Panc1 (cell line): ENCODE data around the gene PANX2. TPM values are rescaled to one million over a fixed set of nuclear protein-coding genes. Genes with fewer than 3 reads are reported as not detected.
"Not testable (repeated sequence)": the region's sequence is repeated elsewhere in the genome, so short reads cannot be mapped to it uniquely, and the experiment has no call there.

Source experiments
- ATAC-seq: fragments of 200-7000 bp; cut with Tn5 transposase; 2 replicates; pipeline ENCODE4 v1.9.1; 2020; ENCODE audit warnings: mild to moderate bottlenecking, moderate library complexity
- BruUV-seq: library from RNA; stranded (reverse); fragments of 400-500 nt; replicated peaks from 2 replicates; lab custom pipeline; 2021; lab: Mats Ljungman, UMichigan
- CTCF ChIA-PET: fragments of 300-600 bp; sonication (Branson Sonifier 250); formaldehyde crosslinking; loops from one replicate; lab custom pipeline; 2022; ENCODE audit warnings: antibody characterized with exemption; lab: Charles Lee
- POLR2A ChIA-PET: fragments of 300-600 bp; sonication (Branson Sonifier 250); formaldehyde crosslinking; loops from one replicate; lab custom pipeline; 2022; ENCODE audit warnings: antibody characterized with exemption; lab: Charles Lee
- DNase-seq: peaks from one replicate; pipeline ENCODE4 v3.0.0-alpha.2; 2010; ENCODE audit warnings: low read depth, low spot score
- H3K27ac ChIP-seq: 2 replicates; pipeline ENCODE4 v1.5.1; 2011; ENCODE audit warnings: mild to moderate bottlenecking, low read length, inconsistent platforms
- H3K27me3 ChIP-seq: fragments of 200-500 bp; sonication (Bioruptor generic); 2 replicates; pipeline ENCODE4 v1.6.0; 2014; ENCODE audit warnings: low read length, inconsistent platforms; ENCODE audit not compliant: control insufficient read depth, insufficient read depth
- H3K36me3 ChIP-seq: fragments of 200-500 bp; sonication (Bioruptor generic); 2 replicates; pipeline ENCODE4 v1.5.1; 2014; ENCODE audit warnings: inconsistent platforms, mild to moderate bottlenecking, low read length, moderate library complexity; ENCODE audit not compliant: control insufficient read depth, insufficient read depth
- H3K4me1 ChIP-seq: 2 replicates; pipeline ENCODE4 v1.5.1; 2011; ENCODE audit warnings: inconsistent platforms, mild to moderate bottlenecking, low read length, moderate library complexity; ENCODE audit not compliant: control insufficient read depth, insufficient read depth
- H3K4me3 ChIP-seq, 2 experiments: 2 replicates each; pipeline ENCODE4 v1.5.1; 2011 to 2012; ENCODE audit warnings: low read depth in 2 of 2, low read length in 2 of 2, mild to moderate bottlenecking in 2 of 2, inconsistent platforms in 1 of 2, moderate library complexity in 1 of 2
- H3K9me3 ChIP-seq: fragments of 200-500 bp; sonication (Bioruptor generic); 2 replicates; pipeline ENCODE4 v1.5.1; 2014; ENCODE audit warnings: low read depth, mild to moderate bottlenecking, inconsistent platforms, low read length, moderate library complexity; ENCODE audit not compliant: control insufficient read depth, insufficient read depth
- POLR2AphosphoS5 ChIP-seq: IDR thresholded peaks from 2 replicates; pipeline ENCODE4 v1.6.1; 2012; ENCODE audit warnings: mild to moderate bottlenecking, low read depth, low read length, moderate library complexity
- REST ChIP-seq, 2 experiments: IDR thresholded peaks; 2 replicates each; pipeline ENCODE4 v1.6.1; 2011 to 2012; ENCODE audit warnings: low read depth in 2 of 2, control low read depth in 1 of 2, low read length in 1 of 2, mild to moderate bottlenecking in 1 of 2, moderate library complexity in 1 of 2; ENCODE audit not compliant: insufficient read depth in 1 of 2
- SIN3A ChIP-seq: IDR thresholded peaks from 2 replicates; pipeline ENCODE4 v1.6.1; 2012; ENCODE audit warnings: low read depth, mild to moderate bottlenecking, low read length, moderate library complexity, borderline replicate concordance; ENCODE audit not compliant: insufficient read depth
- TCF7L2 ChIP-seq: IDR thresholded peaks from 2 replicates; pipeline ENCODE4 v1.6.1; 2011; ENCODE audit warnings: mild to moderate bottlenecking, low read depth, low read length, inconsistent platforms
- in situ Hi-C: cut with HindIII; loops from 2 replicates; pipeline ENCODE4 v1.10.0; 2016; ENCODE audit warnings: low sequenced_read_pairs, low pct_unique_long_range_greater_than_20kb
- intact Hi-C: fragments of 100-400 bp; cut with micrococcal nuclease; formaldehyde crosslinking; loops from one replicate; pipeline ENCODE4 v1.10.0; 2022; ENCODE audit not compliant: unreplicated experiment
- total RNA-seq: library from RNA; stranded (reverse); gene quantifications from one replicate; pipeline ENCODE4 v1.2.1, GENCODE V29; 2021; ENCODE audit not compliant: unreplicated experiment
- TF ChIP-seq, protein P1 (sequence below): fragments of 450-650 bp; IDR thresholded peaks from 2 replicates; pipeline ENCODE4 v1.5.1; 2017; ENCODE audit warnings: mild to moderate bottlenecking

PANX2 gene
- total RNA-seq, 1 experiment from 2014 or later: 0.77 TPM

DNA sequence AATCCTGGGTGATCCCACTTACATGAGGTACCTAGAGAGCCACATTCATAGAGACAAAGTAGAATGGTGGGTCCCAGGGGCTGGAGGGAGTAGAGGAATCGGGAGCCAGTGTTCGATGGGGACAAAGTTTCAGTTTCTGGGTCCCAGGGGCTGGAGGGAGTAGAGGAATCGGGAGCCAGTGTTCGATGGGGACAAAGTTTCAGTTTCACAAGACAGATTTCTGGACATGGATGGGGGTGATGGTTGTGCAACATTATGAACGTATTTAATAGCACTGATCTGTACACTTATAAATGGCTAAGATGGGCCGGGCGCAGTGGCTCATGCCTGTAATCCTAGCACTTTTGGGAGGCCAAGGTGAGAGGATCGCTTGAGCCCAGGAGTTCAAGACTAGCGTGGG is 34.5 kb downstream of the PANX2 start:
- not testable (repeated sequence) for BruUV-seq, H3K4me1 ChIP-seq

DNA sequence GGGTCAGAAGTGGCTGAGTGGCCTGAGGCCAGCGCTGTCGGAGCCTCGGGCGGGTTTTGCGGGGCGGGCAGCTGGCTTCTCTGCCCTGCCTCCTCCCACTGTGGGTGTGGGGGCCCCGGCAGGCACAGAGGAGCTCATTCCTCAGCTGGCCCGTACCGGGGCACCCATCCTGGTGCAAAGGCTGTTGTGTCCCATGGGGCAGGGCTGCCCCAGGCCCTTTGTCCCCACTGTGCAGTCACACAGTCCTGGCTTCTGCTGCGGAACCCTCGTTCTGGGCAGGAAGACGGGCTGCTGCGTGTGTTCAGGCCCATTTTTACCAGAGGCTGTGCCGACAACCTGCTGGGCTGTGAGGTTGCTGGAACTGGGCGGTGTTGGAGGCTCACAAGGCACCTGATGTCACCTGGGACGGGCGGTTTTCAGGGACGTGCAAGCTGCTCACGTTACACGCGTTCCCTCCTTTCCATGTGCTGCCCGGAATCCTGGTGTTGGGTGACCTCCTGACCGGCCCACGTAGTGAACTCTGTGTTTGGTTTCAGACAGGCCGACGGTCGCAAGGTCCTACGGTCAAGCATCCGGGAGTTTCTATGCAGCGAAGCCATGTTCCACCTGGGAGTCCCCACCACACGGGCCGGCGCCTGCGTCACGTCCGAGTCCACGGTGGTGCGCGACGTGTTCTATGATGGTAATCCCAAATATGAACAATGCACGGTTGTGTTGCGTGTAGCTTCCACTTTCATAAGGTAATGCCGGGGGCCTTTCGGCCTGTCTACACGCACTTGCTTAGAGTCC is 35.4 kb downstream of the PANX2 start:
- ATAC-seq (no peak), DNase-seq (no peak)
- TF ChIP-seq REST (IDR thresholded peaks at IDR 0.05; ENCODE audit: insufficient read depth in 1 of 2, low read depth in 2 of 2, low read length in 1 of 2): no peak
- TF ChIP-seq, protein P1, sequence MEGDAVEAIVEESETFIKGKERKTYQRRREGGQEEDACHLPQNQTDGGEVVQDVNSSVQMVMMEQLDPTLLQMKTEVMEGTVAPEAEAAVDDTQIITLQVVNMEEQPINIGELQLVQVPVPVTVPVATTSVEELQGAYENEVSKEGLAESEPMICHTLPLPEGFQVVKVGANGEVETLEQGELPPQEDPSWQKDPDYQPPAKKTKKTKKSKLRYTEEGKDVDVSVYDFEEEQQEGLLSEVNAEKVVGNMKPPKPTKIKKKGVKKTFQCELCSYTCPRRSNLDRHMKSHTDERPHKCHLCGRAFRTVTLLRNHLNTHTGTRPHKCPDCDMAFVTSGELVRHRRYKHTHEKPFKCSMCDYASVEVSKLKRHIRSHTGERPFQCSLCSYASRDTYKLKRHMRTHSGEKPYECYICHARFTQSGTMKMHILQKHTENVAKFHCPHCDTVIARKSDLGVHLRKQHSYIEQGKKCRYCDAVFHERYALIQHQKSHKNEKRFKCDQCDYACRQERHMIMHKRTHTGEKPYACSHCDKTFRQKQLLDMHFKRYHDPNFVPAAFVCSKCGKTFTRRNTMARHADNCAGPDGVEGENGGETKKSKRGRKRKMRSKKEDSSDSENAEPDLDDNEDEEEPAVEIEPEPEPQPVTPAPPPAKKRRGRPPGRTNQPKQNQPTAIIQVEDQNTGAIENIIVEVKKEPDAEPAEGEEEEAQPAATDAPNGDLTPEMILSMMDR: no peak
- TF ChIP-seq TCF7L2: no peak
- TF ChIP-seq SIN3A: no peak
- no peak for TF ChIP-seq POLR2AphosphoS5
- Histone ChIP-seq H3K27ac (no peak overlapping the region), H3K36me3 (no peaks in the 10 kb centered on the region), H3K4me3 (no peak overlapping the region), H3K9me3 (no peaks in the 10 kb centered on the region), H3K4me1 (peaks cover 7% of the 10 kb centered on the region; the same call in 1 of the 2 replicates), H3K27me3 (no peaks in the 10 kb centered on the region)
- intact Hi-C loops (no loop called here), in situ Hi-C loops (no loop called here)
- ChIA-PET CTCF (interaction anchor here (0.5 kb wide), 1 partner anchor 166 kb away, joined by 4 read pairs; no protein-coding TSS in a partner anchor), POLR2A (interaction anchor here (0.5 to 0.8 kb wide), 2 partner anchors 16 to 42 kb away, joined by 3 to 6 read pairs; no protein-coding TSS in a partner anchor)
- no TSS peak for BruUV-seq

More for the DNA sequence above, 34.5 kb downstream of the PANX2 start:
- POLR2A ChIA-PET, CTCF ChIA-PET, H3K9me3 ChIP-seq, H3K36me3 ChIP-seq, ATAC-seq, H3K4me3 ChIP-seq, H3K27me3 ChIP-seq, in situ Hi-C loops, H3K27ac ChIP-seq, DNase-seq, intact Hi-C loops: not testable (repeated sequence)

DNA sequence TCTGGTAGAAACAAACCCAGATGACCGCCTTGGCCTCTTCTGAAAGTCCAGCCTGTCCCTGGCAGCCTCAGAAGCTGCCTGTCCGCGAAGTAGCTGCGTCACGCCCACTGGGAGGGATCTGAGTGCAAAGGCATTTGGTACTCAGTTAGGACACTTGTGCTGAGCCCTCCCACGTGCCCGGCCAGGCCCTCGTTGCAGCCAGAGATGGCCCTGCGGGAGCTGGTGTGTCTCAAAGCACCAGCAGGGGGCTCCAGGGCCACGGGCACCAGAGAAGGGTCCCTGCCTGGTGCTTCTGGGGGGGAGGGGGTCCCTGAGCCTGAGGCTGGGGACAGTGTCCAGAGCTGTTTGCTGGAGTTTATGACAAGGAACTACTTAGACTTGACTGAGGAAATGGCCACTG is 36.1 kb downstream of the PANX2 start:
- ChIA-PET CTCF (no interaction called here), POLR2A (interaction anchor here (0.8 kb wide), 1 partner anchor 16 kb away, joined by 3 read pairs; no protein-coding TSS in a partner anchor)
- intact Hi-C loops (no loop called here), in situ Hi-C loops (no loop called here)
- ATAC-seq (peak; percentile 70), DNase-seq (no peak)
- TF ChIP-seq TCF7L2 (no peak), REST (IDR thresholded peaks at IDR 0.05; ENCODE audit: insufficient read depth in 1 of 2, low read depth in 2 of 2, low read length in 1 of 2) (no peak)
- TF ChIP-seq, protein P1: peak; percentile 79
- H3K36me3 ChIP-seq: no peaks in the 10 kb centered on the region
- no peak overlapping the region for H3K4me3 ChIP-seq
- BruUV-seq: no TSS peak
- no peak overlapping the region for H3K27ac ChIP-seq
- H3K27me3 ChIP-seq: no peaks in the 10 kb centered on the region
- H3K4me1 ChIP-seq: peaks cover 7% of the 10 kb centered on the region; the same call in 1 of the 2 replicates
- H3K9me3 ChIP-seq: no peaks in the 10 kb centered on the region
